DMS114 treated with DMSO at 0.1 percent for 48 hours (cell line): ENCODE data around the gene SMIM27.
"Not testable (repeated sequence)": the region's sequence is repeated elsewhere in the genome, so short reads cannot be mapped to it uniquely, and the experiment has no call there.

Experiments
- DNase-seq: peaks from one replicate; lab custom pipeline; 2025; ENCODE audit not compliant: unreplicated experiment; lab: John Stamatoyannopoulos, UW

The SMIM27 gene

GRCh38 chr9:32552172-32552872 lies at the start of gene SMIM27, which contains the start of gene TOPORS:
TSS of gene SMIM27 (plus strand) at chr9:32552327. CDS start at chr9:32552435, 108 bp downstream.
TSS of gene TOPORS (minus strand) at chr9:32552586. CDS start at chr9:32552436, 150 bp downstream.
- peak; percentile 80 for DNase-seq

DNA sequence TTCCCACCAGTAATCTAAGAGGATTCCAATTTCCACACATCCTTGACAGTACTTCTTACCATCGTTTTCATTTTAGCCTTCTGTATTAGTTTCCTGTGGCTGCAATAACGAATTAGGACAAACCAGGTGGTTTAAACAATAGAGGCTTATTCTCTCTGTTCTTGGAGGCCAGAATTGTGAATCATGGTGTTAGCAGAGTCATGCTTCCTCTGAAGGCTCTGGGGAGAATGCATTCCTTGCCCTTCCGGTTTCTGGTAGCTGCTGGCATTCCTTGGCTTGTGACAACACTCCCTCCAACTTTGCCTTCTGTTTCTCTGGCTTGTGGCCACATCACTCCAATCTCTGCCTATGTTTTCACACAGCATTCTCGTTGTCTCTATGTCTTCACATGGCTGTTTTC lies 49.7 kb upstream of the SMIM27 start:
- DNase-seq: no peak

- no peak for DNase-seq
These were observed 49.1 kb upstream of the SMIM27 start for GRCh38 chr9:32503008-32503407.

GRCh38 chr9:32508728-32509127 lies 43.4 kb upstream of the SMIM27 start:
- DNase-seq: no peak

- no peak for DNase-seq
These were observed 35.9 kb upstream of the SMIM27 start for GRCh38 chr9:32516241-32516640.

DNA sequence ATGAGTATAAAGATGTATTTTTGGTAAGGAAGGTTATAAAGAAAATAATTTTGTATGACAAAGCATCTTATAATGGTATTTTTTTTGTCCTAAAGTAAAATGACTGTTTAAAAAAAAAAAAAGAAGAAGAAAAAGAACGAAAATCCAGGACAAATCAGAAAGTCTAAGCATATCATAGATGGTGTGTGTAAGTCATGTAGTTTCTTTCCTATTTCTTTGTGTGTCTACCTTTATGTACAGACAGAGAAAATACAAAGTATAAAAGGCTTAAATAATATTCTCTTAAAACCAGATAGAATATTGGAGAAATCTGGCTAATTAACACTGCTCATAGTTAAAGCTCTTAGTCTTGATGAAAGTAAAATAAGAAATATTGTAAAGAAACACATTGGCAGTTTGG lies 33.9 kb upstream of the SMIM27 start:
- DNase-seq: no peak

DNA sequence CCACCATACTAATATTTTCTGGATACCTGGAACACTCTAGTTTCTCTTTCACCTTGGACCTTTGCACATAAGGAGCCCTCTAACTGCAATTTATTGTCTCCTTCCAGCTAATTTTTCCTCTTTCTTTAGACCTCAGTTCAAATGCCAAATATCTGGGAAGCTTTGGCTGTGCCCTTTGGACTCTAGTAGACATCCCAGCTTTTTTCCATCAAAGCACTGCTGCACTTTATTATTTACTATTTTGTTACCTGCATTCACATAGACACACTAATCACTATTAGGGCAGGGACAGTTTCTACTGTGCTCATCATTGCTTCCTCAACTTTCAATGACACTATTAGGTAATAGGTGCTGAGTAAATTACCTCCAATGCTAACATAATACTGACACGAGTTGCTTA lies 28.2 kb upstream of the SMIM27 start:
- DNase-seq: no peak

- not testable (repeated sequence) for DNase-seq
These were observed 27.6 kb upstream of the SMIM27 start for GRCh38 chr9:32524558-32524891.

GRCh38 chr9:32524892-32525708 lies 27.0 kb upstream of the SMIM27 start:
- DNase-seq: no peak

DNA sequence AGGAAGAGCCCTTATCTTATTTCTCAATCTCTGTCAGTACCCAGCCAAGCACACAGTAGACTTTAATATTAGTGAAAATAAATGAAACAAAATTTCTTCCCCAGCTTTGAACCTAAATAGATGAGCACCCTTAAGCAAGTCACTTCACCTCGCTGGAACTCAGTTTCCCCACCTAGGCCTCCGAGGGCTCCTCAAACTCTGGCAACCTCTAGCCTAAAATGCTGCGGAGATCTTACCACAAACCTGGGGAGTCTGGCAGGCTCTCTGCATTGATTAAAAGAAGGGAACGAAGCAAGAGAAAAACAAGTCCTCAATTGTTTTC lies 26.5 kb upstream of the SMIM27 start:
- no peak for DNase-seq

DNA sequence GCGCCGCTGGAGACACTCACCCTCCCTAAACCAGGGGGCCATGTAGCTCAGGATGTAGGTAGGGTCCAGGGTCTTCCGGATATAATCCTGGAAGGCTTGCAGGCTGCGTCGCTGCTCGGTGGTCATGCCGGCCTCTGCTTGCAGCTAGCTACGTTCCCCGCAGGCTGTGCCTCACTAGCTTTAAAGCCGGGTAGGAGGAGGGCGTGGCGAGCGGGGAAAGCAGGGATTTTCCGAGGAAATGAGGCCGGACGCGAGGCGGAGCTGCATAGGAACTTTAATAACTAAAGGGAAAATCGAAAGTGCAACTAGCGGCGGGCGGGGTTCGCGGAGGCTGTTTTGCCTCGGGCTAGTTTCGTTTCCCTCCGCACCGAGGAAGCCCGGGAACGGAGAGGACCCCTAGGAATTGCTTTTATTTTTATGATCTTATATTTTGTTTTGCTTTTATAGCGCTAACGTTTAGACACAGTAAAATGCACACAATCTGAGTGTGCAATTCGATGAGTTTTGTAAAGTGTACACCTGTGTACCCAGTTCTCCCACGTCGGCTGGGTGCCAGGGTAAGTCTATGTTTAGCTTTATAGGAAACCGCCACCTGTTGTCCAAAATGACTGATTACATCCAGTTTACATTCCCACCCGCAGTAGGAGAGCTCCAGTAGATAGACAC lies 26.0 kb upstream of the SMIM27 start, which contains the start of gene RIGI:
RIGI (minus strand) TSS at position 156 of the 666 bp plus-strand sequence; CDS start at position 126, 30 bp downstream.
- DNase-seq: peak; percentile 69

DNA sequence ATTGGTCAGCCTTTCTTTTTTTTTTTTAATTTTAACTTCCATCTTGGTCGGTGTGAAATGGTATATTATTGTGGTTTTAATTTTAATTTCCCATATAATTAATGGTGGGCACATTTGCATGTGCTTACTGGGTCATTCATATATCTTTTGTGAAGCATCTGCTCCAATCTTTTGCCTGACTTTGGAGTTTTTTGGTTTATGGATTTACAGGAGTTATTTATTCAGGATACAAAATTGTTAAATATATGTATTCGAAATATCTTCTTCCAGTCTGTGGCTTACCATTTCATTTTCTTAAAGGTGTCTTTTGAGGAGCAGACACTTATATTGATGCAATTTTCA lies 25.4 kb upstream of the SMIM27 start:
- DNase-seq: no peak

DNA sequence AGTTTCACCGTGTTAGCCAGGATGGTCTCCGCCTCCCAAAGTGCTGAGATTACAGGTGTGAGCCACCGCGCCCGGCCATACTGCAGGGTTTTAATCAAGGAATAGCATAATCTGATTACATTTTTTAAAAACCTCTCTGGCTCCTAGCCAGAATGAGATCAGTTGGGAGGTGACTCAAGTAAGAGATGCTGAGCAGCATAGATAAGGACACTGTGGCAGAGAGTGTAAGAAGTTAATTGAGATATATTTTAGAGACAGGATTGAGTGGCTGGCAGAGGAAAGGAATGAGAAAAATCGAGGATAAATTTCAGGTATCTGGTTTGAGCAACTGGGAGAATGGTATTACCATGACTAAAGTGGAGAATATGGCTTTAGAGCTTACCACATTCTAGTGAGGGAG lies 18.8 kb upstream of the SMIM27 start:
- DNase-seq: no peak

GRCh38 chr9:32533816-32534215 lies 18.3 kb upstream of the SMIM27 start:
- DNase-seq: no peak

DNA sequence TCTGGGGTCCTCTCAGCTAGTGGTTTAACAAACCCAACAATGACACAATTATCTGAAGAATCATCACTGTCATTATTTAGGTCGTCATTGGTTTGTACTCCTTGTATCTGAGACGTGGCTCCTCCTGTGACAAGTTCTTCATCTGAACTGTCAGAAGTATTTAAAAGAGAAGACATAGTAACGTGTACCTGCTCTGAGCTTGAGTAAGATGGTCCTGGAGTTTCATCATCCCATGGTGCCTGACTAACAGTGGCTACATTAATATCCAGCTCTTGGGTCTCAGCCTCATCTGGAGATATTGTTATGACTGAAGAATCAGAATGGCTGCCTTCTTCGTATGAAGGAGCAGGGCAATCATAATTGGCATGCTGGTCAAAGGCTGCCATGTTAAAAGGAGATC lies 9.1 kb upstream of the SMIM27 start:
- no peak for DNase-seq

DNA sequence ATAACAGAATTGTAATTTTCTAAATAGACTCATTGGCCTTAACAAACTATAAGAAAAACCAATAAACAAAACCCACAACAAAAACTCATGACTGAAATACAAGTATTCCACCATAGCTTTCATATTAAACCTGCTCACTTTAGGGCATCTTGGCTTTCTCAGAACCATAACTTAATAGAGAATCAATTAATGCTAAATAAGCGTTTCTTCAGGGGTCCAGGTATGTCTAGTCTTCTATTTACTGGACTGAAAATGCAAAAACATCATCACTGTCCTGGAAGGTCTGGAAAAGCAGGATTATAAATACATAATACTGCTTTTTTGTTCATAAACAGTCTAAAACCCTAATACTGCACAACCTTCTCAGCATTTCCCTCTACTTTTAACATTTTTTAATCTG lies 6.2 kb upstream of the SMIM27 start:
- DNase-seq: no peak

- DNase-seq: not testable (repeated sequence)
These were observed 3.9 kb upstream of the SMIM27 start for GRCh38 chr9:32548213-32548612.

DNA sequence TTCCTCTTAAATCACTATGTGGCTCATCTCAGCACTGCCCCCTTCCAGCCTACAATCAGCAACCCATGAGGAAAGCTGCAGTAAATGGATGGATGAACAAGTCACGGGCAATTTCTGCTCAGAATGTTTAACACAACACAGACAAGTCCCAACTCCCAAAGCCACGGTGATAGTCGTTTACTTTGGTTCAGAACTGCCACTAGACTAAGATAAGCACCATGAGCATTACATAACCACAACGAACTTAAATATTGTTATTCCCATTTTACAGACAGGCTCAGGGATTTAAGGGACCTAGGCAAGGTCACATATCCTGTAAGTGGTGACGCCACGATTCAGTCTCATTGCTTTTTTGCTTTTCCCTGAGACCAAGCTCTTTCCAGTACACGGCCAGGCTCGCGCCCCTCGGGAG lies 2.0 kb upstream of the SMIM27 start:
- DNase-seq: peak; percentile 5

DNA sequence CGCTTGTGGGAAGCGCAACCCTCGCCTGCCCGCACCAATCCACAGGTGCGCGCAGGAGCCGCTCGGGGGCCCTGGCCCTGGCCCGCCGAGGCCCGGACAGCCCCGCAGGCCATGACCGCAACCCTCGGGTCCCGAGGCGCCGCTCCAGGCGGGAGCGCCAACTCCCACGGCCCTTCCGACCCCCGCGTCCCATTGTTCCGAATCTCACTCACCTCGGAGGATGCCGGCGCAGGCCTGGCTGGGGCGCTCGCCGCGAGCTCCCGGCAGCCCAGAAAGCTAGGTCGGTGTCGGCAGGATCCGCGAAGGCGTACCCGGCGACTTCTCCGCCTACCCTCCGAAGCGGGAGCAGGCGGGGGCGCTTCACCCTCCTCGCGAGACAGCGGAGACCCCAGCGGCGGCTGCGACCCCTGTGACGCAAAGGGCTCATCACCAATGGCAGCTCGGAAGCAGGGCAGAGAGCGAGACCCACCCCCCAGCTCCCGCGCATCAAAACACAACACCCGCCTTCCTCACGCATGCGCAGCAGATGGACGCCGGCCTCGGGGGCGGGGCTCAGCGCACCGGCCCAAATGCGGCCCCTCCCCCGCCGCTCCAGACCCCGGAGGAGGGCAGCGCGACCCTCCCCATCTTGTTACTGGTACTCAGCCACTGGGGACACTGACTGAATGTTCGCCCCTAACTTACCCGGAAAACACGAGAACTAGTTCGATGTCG lies 1.4 kb upstream of the SMIM27 start:
- DNase-seq: peak; percentile 86

- peak; percentile 48 for DNase-seq
These were observed 663 bp upstream of the SMIM27 start for GRCh38 chr9:32551276-32552051.

GRCh38 chr9:32554107-32554506 lies 2.0 kb downstream of the SMIM27 start:
- DNase-seq: no peak
